GM18517 (cell line): Measurements from ENCODE around the gene NRGN.

Source experiments
- ATAC-seq: cut with Tn5 transposase; IDR thresholded peaks from one replicate; pipeline ENCODE4 v1.9.1; 2021; ENCODE audit warnings: mild to moderate bottlenecking, moderate library complexity; ENCODE audit not compliant: unreplicated experiment

Gene NRGN

DNA sequence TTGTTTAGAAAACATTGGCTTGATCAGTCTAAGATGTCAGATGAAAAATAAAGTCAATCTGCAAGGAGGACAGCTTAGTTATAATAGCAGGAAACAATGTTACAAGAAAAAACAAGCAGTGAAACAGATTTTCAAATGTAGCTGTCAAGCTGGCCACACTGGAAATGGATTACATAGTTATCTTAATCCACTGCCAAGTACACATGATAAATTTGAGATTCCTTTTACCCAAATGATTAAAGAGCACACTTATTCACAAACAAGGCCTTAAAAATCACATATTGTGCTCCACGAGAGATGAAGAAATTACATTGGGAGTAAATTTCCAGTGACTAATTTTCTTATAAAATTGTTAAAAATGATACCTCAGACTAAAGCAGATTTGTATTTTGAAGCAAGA, 39.8 kb downstream of the NRGN start:
- no peak for ATAC-seq

- ATAC-seq, result no peak
Observed at GRCh38 chr11:124783002-124783401, 43.3 kb downstream of the NRGN start.

- no peak for ATAC-seq
Observed at GRCh38 chr11:124784051-124784450, 44.3 kb downstream of the NRGN start.

- no peak for ATAC-seq
Observed at GRCh38 chr11:124788521-124788920, 48.8 kb downstream of the NRGN start.

DNA sequence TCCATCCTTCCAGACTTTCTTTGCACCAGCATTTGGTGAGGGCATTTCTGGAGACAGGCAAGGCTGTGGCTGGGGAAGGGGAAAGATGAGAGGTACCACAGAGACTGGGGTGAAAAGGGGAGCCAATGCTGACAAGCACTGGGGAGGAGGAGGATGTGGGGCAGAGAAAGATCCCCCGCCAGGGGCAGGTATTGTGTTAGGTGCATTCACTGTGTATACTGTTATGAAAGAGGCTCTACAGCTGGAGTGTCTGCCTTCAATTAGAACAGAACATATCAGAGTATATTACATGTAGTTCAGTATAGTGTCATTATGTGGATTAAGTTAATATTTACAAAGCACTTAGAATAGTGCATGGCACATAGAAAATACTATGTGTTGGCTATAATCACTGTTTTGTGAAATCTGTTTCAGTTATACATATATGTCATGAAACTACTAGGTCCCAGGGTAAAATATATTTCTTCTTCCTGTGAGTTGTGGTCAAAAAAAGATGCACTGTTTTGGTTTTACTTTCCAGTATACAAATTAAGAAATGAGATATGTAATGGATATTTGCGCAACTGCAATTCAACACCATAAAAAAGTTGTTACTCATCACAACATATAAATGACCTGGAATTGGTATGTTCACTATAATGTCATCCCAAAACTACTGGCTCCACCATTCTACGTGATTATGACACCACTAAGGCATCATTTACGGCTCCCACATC, 52.0 kb downstream of the NRGN start:
- peak; percentile 84 for ATAC-seq

GRCh38 chr11:124793466-124794278, 53.9 kb downstream of the NRGN start:
- peak; percentile 63 for ATAC-seq

- ATAC-seq, result no peak
Observed at GRCh38 chr11:124796312-124796711, 56.6 kb downstream of the NRGN start.
